GM12865 (cell line): ENCODE results near the gene EGFL8.
"Not testable (repeated sequence)": the region's sequence is repeated elsewhere in the genome, so short reads cannot be mapped to it uniquely, and the experiment has no call there.

Experiments
- DNase-seq: peaks from one replicate; pipeline ENCODE4 v3.0.0; 2010; ENCODE audit warnings: low read depth
- H3K4me3 ChIP-seq: 2 replicates; pipeline ENCODE4 v1.5.1; 2011; ENCODE audit warnings: mild to moderate bottlenecking, low read depth, low read length, control low read depth
- CTCF ChIP-seq: IDR thresholded peaks from 2 replicates; pipeline ENCODE4 v1.5.1; 2011; ENCODE audit warnings: low read length, control low read depth, low read depth, inconsistent platforms; ENCODE audit not compliant: insufficient read depth; ENCODE audit errors: missing control alignments

The EGFL8 gene

GRCh38 chr6:32204268-32204715, 39.9 kb downstream of the EGFL8 start:
- no peak for TF ChIP-seq CTCF
- no peak overlapping the region for H3K4me3 ChIP-seq
- no peak for DNase-seq

GRCh38 chr6:32208996-32209395, 44.6 kb downstream of the EGFL8 start:
- no peak overlapping the region for H3K4me3 ChIP-seq
- no peak for TF ChIP-seq CTCF
- DNase-seq, result no peak

GRCh38 chr6:32210191-32210601, 45.8 kb downstream of the EGFL8 start:
- TF ChIP-seq CTCF, result no peak
- no peak overlapping the region for H3K4me3 ChIP-seq
- no peak for DNase-seq

- DNase-seq, H3K4me3 ChIP-seq: not testable (repeated sequence)
Measured at GRCh38 chr6:32211432-32211831, 47.0 kb downstream of the EGFL8 start.

GRCh38 chr6:32212076-32212760, 47.8 kb downstream of the EGFL8 start:
- no peak overlapping the region for H3K4me3 ChIP-seq
- TF ChIP-seq CTCF, result no peak
- no peak for DNase-seq

- TF ChIP-seq CTCF, result no peak
- no peak for DNase-seq
- no peak overlapping the region for H3K4me3 ChIP-seq
Measured at GRCh38 chr6:32213649-32214048, 49.3 kb downstream of the EGFL8 start.

- TF ChIP-seq CTCF, result no peak
- no peak for DNase-seq
- H3K4me3 ChIP-seq, result no peak overlapping the region
Measured at GRCh38 chr6:32214126-32214525, 49.7 kb downstream of the EGFL8 start.
